Mammary epithelial cell (primary cell): ENCODE measurements around the gene FGD5.

Experiments
- CTCF ChIP-seq, 2 donors: IDR thresholded peaks in 1 of 2; conservative IDR thresholded peaks in 1 of 2; 2 replicates each; pipeline ENCODE4 v1.5.1; 2011 to 2012; ENCODE audit warnings: inconsistent platforms in 2 of 2, low read length in 2 of 2, mild to moderate bottlenecking in 2 of 2, control low read depth in 1 of 2, low read depth in 1 of 2; ENCODE audit not compliant: insufficient read depth in 1 of 2; ENCODE audit errors: extremely low read depth in 1 of 2
- EZH2 ChIP-seq: IDR thresholded peaks from 2 replicates; pipeline ENCODE4 v1.6.1; 2012; ENCODE audit warnings: low read length, inconsistent platforms, borderline replicate concordance

GRCh38 chr3:14967285-14967684, 148.5 kb downstream of the FGD5 start:
- TF ChIP-seq CTCF (conservative IDR thresholded peaks at IDR 0.05 in 1 of 2, IDR thresholded peaks at IDR 0.05 in 1 of 2; ENCODE audit: extremely low read depth in 1 of 2, insufficient read depth in 1 of 2, low read depth in 1 of 2, low read length in 2 of 2), result no peak
- no peak for TF ChIP-seq EZH2
